Testis (tissue), 3 donors: Measurements from ENCODE around the gene IQSEC1. TPM values are rescaled to one million over a fixed set of nuclear protein-coding genes. Genes with fewer than 3 reads are reported as not detected.

Source experiments
- DNase-seq: peaks from one replicate; pipeline ENCODE4 v3.0.0-alpha.2; 2019
- H3K27ac ChIP-seq, 2 donors: fragments of 200-600 bp; sonication (generic); one replicate each; pipeline ENCODE4 v1.5.1; 2019
- H3K27me3 ChIP-seq: fragments of 200-600 bp; sonication (generic); one replicate; pipeline ENCODE4 v1.5.1; 2019
- H3K36me3 ChIP-seq: fragments of 200-600 bp; sonication (generic); one replicate; pipeline ENCODE4 v1.5.1; 2017; ENCODE audit warnings: low read depth; ENCODE audit errors: missing control alignments
- H3K4me1 ChIP-seq: fragments of 200-600 bp; sonication (generic); one replicate; pipeline ENCODE4 v1.5.1; 2019
- H3K4me3 ChIP-seq, 2 donors: fragments of 200-600 bp; sonication (generic); one replicate each; pipeline ENCODE4 v1.5.1; 2017 to 2019
- H3K9me3 ChIP-seq: fragments of 200-600 bp; sonication (generic); one replicate; pipeline ENCODE4 v1.5.1; 2017
- CTCF ChIP-seq, 3 experiments: fragments of 450-650 bp in 2 of 3; fragments of 200-600 bp in 1 of 3; sonication (generic) in 1 of 3; IDR thresholded peaks; one replicate each; pipeline ENCODE4 v1.5.1; 2016 to 2019; ENCODE audit warnings: antibody characterized with exemption in 3 of 3, mild to moderate bottlenecking in 2 of 3, moderate library complexity in 1 of 3
- POLR2A ChIP-seq: fragments of 450-650 bp; IDR thresholded peaks from one replicate; pipeline ENCODE4 v1.6.1; 2017; ENCODE audit warnings: antibody characterized with exemption, mild to moderate bottlenecking, moderate library complexity
- WGBS, 2 donors: methylation state at CpG; one replicate each; pipeline ENCODE4 v1.1.5; 2018; 5-methylcytosine and 5-hydroxymethylcytosine counted together
- intact Hi-C: fragments of 100-400 bp; cut with DNase I; formaldehyde crosslinking; loops from one replicate; pipeline ENCODE4 v1.15.1; 2023; ENCODE audit warnings: low total_unique reads
- polyA plus RNA-seq: library from polyadenylated mRNA; stranded (reverse); fragments of 350-450 nt; fragmentation: Illumina TruSeq; extraction: RNeasy Lipid Tissue Mini Kit (QIAGEN cat#74804); gene quantifications from one replicate; pipeline ENCODE4 v1.2.3, GENCODE V29; 2014; ENCODE audit warnings: low read depth, low replicate concordance; ENCODE audit not compliant: insufficient read depth
- total RNA-seq, 2 donors: library from RNA; depleted of rRNA; stranded (reverse); fragments of >200 nt; gene quantifications; one replicate each; pipeline ENCODE4 v1.2.3, GENCODE V29; 2016

IQSEC1 gene
- total and polyA plus RNA-seq, 3 donors from 2014 or later: 32.9 to 89.4 (median 74.3) TPM

DNA sequence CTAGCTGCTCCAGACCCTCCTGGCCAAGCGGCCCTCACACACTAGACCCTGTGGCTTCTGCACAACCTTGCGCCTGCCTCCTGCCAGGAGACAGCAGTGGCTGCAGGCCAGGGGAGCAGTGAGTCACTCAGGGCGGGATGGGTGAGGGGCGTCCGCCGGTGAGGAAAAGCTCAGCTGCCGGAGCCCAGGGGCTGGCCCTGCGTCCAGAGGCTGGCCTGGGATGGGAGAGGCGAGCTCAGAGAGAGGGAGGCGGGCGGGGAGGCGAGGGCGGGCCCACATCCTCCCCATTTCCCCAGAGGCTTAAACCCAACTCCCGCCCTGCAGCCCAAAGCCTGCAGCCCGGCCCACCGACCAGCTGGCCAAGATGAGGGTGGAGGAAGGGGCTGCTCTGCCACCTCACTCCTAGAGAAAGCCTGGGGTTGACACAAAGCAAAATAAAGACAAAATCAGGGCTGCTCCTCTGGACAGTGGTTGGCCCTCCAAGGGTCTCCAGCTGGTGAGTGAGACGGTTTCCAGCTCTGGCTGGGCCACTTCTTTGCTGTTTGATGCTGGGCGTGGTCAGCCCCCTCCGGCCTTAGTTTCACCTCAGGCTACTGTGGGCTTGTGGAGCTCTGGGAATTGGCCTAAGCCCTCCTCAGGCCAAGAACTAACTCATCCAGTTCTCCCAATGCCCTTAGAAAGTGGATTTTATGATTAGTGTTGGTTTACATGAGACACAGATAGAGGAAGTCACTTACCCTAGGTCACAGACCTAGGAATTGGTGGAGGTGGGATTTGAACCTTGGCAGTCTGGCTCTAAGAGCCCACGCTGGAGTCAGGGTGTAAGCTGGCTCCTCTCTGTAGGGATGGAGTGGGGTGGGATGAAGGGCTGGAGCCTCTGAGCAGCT lies 50.6 kb downstream of the IQSEC1 start:
- no peaks in the 10 kb centered on the region for H3K27me3 ChIP-seq
- TF ChIP-seq POLR2A (no peak), CTCF (IDR thresholded peaks at IDR 0.05) (no peak)
- peak; percentile 53 for DNase-seq
- intact Hi-C loops: no loop called here
- 63% methylated on average over 14 to 20 of the region's 20 CpGs for WGBS, 2 donors
- no peak overlapping the region for H3K4me3 ChIP-seq
- H3K9me3 ChIP-seq: no peaks in the 10 kb centered on the region
- no peaks in the 10 kb centered on the region for H3K36me3 ChIP-seq
- peaks cover 19% of the 10 kb centered on the region for H3K4me1 ChIP-seq
- no peak overlapping the region for H3K27ac ChIP-seq

DNA sequence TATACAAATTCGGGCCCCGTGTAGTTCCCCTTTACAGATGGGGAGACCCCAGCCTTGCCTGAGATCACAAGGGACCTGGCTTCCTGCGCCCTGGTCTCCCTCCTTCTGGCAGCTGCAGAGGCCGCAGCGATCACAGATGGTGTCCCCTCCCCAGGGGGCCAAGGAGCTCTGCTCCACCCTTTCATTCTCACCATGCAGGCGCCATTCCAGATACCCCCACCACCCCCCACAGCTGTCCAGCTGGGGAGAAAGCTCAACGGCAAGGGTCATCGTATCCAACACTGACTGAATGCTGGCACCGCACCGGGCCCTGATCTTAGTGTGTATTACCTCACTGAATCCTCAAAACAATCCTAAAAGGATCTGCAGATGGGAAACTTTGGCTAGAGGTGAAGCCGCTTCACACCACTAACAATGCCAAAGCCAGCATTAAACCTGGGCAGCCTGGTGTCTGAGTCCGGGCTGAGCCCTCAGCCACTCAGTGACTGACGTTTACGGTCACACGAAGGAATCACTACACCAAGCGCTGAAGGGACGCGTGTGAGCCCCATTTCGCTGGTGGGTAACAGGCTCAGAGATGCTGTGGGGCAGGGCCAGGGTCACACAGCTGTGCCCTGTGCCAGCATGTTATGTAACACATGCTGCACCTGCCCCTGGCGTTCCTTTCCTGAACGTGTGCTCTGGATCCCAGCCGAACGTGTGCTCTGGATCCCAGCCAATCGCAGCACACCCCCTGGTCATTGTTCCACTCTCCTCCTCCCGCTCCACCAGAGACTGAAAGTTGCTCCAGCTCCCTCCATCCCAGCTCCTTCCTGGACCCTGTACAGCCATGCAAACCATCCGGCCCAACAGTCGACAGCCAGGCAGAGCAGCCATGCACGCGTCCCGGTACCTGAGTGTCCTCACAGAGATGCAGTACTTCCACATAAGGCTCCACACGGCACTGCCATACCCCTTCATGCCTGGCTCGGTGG lies 51.8 kb downstream of the IQSEC1 start:
- no peak overlapping the region for H3K4me3 ChIP-seq
- H3K27ac ChIP-seq: no peak overlapping the region
- H3K36me3 ChIP-seq: no peaks in the 10 kb centered on the region
- no peaks in the 10 kb centered on the region for H3K9me3 ChIP-seq
- DNase-seq: no peak
- WGBS, 2 donors: 74 to 78% methylated on average over 23 to 32 of the region's 32 CpGs
- H3K27me3 ChIP-seq: no peaks in the 10 kb centered on the region
- intact Hi-C loops: no loop called here
- TF ChIP-seq POLR2A (no peak), CTCF (IDR thresholded peaks at IDR 0.05) (no peak)
- H3K4me1 ChIP-seq: peaks cover 20% of the 10 kb centered on the region

DNA sequence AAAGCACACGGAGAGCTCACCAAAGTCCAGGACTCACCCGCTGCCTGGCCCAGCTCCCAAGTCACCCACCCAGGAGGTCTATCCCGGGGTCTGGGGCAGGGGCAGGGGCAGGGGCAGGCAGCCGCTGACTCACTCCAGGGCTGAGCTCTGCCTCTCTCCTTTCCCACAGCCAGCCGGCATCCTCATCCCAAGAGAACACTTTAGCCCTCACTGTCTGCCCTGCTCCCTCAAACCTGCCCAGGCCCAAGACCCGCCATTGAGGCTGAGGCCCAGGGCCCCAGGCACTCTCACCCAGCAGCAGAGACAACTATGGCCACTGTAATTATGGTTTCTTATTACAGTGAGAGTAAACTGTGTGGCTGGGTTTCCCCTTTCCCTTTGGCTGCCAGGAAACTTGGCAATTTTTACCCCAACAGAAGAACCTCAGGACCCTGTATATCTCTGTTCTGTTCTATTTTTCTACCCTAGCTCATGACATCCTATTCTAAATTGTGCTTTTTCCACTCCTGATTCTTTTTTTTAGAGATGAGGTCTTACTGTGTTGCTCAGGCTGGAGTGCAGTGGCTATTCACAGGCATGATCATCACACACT lies 53.0 kb downstream of the IQSEC1 start:
- TF ChIP-seq CTCF (IDR thresholded peaks at IDR 0.05) (no peak), POLR2A (no peak)
- no peak overlapping the region for H3K27ac ChIP-seq

DNA sequence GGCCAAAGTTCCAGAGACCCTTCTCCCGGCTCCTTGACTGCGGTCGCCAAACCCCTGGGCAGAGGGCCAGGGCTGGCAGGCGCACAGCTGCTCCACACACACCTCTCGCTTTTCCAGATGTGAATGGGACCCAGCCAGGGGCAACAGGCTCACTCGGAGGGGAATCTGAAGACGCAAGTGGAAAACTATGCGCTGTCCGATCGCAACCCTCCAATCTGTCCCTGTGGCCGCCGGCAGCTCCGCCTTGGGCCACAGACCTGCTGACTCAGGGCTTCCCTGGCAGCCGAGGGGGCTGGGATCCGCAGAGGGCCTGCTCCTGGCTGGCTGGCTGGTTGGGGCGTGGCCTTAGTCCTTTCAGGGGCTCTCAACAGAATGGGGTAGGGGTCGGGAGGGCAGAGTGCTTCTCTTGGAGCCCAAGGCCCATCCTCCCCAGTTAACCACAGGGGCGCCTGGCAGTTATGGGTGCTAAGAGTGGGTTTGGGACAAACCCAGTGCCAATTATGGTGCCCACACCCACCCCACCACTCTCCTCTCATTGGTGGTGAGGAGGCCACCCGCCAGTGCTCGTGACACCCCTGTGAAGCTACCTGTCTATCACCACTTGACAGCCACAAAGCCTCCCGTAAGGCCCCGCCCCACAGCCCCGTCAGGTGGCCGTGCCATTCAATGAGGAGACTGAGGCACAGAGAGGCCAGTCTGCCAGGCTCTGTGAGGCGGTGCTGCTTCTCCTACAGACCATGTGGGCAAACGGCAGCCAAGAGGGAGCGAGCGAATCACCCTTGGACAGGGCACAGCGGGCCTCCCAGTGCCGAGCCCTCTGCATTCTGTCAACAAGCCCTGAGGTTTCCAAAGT lies 53.8 kb downstream of the IQSEC1 start:
- H3K27ac ChIP-seq: no peak overlapping the region

More for the DNA sequence above, 53.0 kb downstream of the IQSEC1 start:
- intact Hi-C loops: no loop called here
- no peak for DNase-seq
- no peaks in the 10 kb centered on the region for H3K27me3 ChIP-seq
- no peaks in the 10 kb centered on the region for H3K36me3 ChIP-seq
- 89 to 94% methylated on average over 6 of the region's 6 CpGs for WGBS, 2 donors
- H3K4me1 ChIP-seq: peaks cover 20% of the 10 kb centered on the region
- no peaks in the 10 kb centered on the region for H3K9me3 ChIP-seq
- H3K4me3 ChIP-seq: no peak overlapping the region

More for the DNA sequence above, 53.8 kb downstream of the IQSEC1 start:
- intact Hi-C loops: no loop called here
- DNase-seq: no peak
- no peaks in the 10 kb centered on the region for H3K36me3 ChIP-seq
- 72 to 79% methylated on average over 19 to 30 of the region's 30 CpGs for WGBS, 2 donors
- no peak overlapping the region for H3K4me3 ChIP-seq
- TF ChIP-seq POLR2A: no peak
- no peak for TF ChIP-seq CTCF (IDR thresholded peaks at IDR 0.05)
- no peaks in the 10 kb centered on the region for H3K9me3 ChIP-seq
- no peaks in the 10 kb centered on the region for H3K27me3 ChIP-seq
- H3K4me1 ChIP-seq: peaks cover 20% of the 10 kb centered on the region
